GM19193 (cell line): Measurements from ENCODE around the gene IL17REL.

Experiments used
- POLR2A ChIP-seq: IDR thresholded peaks from 4 replicates; pipeline ENCODE4 v1.6.1; 2011; ENCODE audit not compliant: insufficient read depth, insufficient read length; ENCODE audit errors: extremely low read depth

IL17REL gene

DNA sequence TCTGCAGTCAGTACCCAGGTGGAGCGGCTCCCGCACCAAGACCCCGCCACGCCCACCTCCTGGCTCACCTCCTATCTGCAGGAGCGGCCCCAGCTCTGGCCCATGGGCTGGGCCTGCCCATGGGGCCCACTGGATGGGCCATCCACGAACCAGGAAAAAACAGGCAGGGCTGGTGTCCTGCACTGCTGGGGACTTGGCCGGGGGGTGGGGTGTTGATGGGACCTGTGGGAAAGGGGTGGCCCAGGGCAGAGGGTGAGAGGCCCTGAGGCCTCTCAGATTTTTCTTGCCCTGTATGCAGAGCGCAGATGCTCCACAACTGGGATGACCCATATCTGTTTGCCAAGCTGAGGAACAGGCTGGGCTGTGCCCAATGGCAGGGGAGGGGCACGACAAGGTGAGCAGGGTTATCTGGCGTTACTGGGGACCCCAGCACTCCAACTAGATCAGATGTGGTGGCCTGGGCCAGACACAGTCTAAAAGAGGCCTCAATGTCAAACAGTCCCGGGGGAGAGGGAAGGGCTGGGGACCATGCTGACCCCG is 54.7 kb downstream of the IL17REL start:
- no peak for TF ChIP-seq POLR2A

GRCh38 chr22:49956914-49957825 is 55.4 kb downstream of the IL17REL start:
- no peak for TF ChIP-seq POLR2A

GRCh38 chr22:49956418-49956770 is 56.2 kb downstream of the IL17REL start:
- no peak for TF ChIP-seq POLR2A

- no peak for TF ChIP-seq POLR2A
These were observed 56.8 kb downstream of the IL17REL start for GRCh38 chr22:49955581-49956417.

- TF ChIP-seq POLR2A: no peak
These were observed 57.5 kb downstream of the IL17REL start for GRCh38 chr22:49954991-49955580.

- TF ChIP-seq POLR2A: no peak
These were observed 58.2 kb downstream of the IL17REL start for GRCh38 chr22:49954354-49954753.

GRCh38 chr22:49953680-49954344 is 58.8 kb downstream of the IL17REL start:
- no peak for TF ChIP-seq POLR2A

GRCh38 chr22:49953027-49953679 is 59.4 kb downstream of the IL17REL start:
- no peak for TF ChIP-seq POLR2A

DNA sequence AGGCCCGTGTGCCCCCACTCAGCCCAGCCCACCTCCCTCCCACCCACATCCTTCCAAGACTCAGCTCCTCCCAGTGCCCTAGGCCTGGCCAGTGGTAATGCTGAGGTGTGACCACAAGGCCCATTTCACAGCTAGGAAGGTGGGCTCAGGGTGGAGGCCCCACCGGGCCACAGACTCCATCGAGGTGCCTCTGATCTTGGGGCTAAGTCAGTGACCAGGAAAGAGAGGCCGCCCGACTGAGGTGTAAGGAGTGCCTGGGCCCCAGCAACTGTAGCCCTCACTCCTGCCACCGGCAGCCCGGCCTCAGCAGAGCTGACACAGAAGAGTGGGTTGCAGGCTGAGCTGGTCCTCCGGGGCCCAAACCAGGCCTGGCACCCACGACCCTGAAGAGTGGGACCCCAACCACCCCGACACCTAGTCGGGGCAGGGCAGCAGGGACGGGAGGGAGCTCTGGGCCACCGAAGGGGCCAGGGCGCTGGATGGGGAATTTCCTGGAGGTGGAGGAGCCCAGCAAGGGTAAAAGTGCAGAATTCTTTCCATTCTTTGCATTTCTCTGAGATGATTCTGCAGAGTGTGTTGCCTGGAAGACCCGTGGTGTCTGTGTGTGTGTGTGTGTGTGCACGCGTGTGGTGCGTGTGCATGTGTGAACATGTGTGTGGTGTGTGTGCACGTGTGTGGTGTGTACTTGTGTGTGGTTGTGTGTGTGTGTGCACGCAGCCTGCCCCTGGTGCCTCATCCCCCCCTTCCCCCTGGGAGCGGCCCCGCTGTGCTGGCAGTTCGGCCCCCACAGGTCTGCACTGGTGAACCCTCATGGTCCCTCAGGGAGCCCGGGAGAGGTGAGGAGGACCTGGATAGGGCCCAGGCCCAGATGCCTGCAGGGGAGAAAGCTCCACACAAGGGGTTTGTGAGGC is 60.3 kb downstream of the IL17REL start:
- TF ChIP-seq POLR2A: no peak

DNA sequence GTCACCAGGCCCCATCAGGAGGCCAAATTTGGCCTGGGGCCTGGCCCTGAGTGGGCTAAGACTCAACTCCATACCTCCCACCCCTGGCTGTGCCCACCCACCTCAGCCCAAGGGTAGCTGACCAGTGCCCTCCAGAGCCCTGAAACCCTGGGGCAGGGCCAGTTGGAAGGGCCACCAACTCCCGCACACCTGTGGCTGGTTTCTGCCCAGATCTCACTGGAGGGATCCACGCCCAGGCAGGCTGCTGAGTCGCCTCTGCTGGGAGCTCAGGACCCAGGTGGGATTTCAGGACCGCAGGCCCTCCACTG is 60.9 kb downstream of the IL17REL start:
- TF ChIP-seq POLR2A: no peak

- no peak for TF ChIP-seq POLR2A
These were observed 61.4 kb downstream of the IL17REL start for GRCh38 chr22:49951000-49951677.

DNA sequence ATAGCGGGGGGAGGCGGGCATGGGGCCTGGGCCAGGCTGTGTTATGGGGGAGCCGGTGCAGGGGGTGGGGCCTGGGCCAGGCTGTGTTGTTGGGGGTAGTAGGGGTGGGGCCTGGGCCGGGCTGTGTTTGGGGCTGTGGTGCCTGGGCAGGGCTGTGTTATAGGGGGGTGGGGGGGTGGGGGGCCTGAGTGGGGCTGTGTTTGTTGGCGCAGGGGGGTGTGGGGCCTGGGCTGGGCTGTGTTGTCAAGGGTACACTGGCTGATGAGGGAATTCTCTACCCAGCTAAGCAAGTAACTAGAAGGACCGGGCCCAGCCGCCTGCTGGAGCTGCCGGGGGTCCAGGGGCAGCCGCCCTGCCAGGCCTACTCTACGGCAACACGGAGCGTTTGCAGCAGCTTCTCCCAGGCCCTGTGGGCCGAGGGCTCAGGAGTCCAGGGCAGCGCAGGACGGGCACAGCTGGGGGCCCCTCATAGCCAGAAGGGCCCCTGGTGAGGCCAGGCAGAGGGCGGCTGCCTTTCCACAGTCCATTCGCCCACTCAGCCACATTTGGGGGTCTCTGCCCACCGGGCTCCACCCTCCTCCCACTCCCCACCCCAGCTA is 62.1 kb downstream of the IL17REL start:
- no peak for TF ChIP-seq POLR2A
